Measurements from ENCODE around the gene AKR1C1.
"Not testable (repeated sequence)": the region's sequence is repeated elsewhere in the genome, so short reads cannot be mapped to it uniquely, and the experiment has no call there.

AKR1C1 gene

GRCh38 chr10:4937346-4937745 lies 25.9 kb upstream of the AKR1C1 start:
- H3K27ac ChIP-seq: no peak overlapping the region
- TF ChIP-seq CTCF (conservative IDR thresholded peaks at IDR 0.05): no peak
- TF ChIP-seq ZFX (IDR thresholded peaks at IDR 0.05): no peak

GRCh38 chr10:4939224-4940072 lies 23.8 kb upstream of the AKR1C1 start:
- TF ChIP-seq ZFX (IDR thresholded peaks at IDR 0.05) (no peak), CTCF (conservative IDR thresholded peaks at IDR 0.05) (no peak)
- no peak overlapping the region for H3K27ac ChIP-seq

- H3K27ac ChIP-seq: not testable (repeated sequence)
Observed at GRCh38 chr10:4940073-4940428, 23.2 kb upstream of the AKR1C1 start.

GRCh38 chr10:4940909-4941308 lies 22.3 kb upstream of the AKR1C1 start:
- H3K27ac ChIP-seq: not testable (repeated sequence)

- no peak for TF ChIP-seq ZFX (IDR thresholded peaks at IDR 0.05)
- no peak for TF ChIP-seq CTCF (conservative IDR thresholded peaks at IDR 0.05)
- no peak overlapping the region for H3K27ac ChIP-seq
Observed at GRCh38 chr10:4941540-4942330, 21.5 kb upstream of the AKR1C1 start.

GRCh38 chr10:4942931-4943330 lies 20.3 kb upstream of the AKR1C1 start:
- not testable (repeated sequence) for H3K27ac ChIP-seq

- not testable (repeated sequence) for H3K27ac ChIP-seq
Observed at GRCh38 chr10:4943416-4943815, 19.8 kb upstream of the AKR1C1 start.

GRCh38 chr10:4943821-4944220 lies 19.4 kb upstream of the AKR1C1 start:
- TF ChIP-seq CTCF (conservative IDR thresholded peaks at IDR 0.05): no peak
- no peak for TF ChIP-seq ZFX (IDR thresholded peaks at IDR 0.05)
- no peak overlapping the region for H3K27ac ChIP-seq

GRCh38 chr10:4944841-4945240 lies 18.4 kb upstream of the AKR1C1 start:
- TF ChIP-seq CTCF (conservative IDR thresholded peaks at IDR 0.05) (no peak), ZFX (IDR thresholded peaks at IDR 0.05) (no peak)
- H3K27ac ChIP-seq: no peak overlapping the region
